ENCODE data around the gene ZNF396.

ZNF396 gene

DNA sequence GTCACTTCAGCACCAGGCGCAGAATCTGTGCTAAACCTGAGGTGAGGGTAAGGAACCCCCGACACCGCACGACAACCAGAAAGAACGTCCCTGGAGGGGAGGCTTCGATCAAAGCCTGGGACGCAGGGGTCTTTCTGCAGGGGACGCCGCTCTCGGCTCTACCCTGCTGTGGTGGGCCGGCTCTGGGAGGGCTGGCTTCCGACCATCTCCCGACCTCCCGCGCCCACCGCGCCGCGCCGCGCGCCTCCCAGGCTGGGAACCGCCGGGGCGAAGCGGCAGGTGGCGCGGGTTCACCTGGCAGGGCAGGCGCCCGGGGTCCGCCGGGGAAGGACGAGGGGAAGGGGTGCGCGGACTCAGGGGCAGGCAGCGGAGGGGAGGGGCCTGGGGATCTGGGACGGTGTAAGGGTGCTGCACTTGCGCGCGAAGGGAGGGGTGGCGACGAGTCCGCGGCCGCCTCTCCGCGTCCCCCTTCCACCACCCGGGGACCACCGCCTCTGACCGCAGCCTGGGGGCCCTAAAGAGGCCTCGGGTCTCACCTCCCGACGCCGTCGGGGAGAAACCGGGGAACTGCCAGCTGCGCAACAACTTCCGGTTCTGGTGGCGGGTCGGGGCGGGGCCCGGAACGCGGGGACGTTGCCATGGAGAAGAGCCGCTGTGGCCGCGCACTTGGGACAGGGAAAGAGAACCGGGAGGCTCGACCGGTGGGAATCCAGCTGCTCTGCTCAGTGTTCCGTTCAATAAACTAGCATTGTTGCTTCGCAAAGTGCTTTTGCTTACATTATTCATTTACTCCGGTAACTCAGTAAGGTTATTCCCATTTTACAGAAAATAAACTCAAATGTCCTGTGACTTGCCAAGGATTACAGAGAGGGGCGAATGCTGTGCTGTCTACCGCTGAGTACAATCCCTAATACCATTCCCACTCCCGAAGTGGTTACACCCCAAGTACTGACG is at the start of gene ZNF396:
ZNF396 (minus strand) TSS at position 596 of the 954 bp plus-strand sequence. CDS start 3,045 bp downstream, outside the sequence.
- peak; percentile 70 for DNase-seq

DNA sequence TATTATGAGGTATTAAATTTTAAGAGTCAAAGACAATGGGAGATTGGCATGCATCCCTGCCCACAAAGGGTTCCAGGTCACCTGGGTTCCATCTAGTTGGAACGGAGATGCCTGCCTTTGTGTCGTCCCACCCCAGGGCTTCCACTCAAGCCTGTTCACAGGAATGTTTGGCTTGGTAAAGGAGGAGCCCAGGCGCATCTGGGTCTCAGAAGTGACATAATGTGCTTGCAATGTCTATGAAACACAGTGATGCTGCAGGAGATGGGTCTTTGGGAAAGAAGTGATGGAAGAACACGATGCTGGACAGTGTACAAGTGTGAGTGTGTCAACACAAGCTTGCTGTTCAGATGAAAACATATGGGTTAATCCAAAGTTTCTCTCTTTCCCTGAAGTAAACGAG is 49.6 kb upstream of the ZNF396 start:
- DNase-seq: no peak

DNA sequence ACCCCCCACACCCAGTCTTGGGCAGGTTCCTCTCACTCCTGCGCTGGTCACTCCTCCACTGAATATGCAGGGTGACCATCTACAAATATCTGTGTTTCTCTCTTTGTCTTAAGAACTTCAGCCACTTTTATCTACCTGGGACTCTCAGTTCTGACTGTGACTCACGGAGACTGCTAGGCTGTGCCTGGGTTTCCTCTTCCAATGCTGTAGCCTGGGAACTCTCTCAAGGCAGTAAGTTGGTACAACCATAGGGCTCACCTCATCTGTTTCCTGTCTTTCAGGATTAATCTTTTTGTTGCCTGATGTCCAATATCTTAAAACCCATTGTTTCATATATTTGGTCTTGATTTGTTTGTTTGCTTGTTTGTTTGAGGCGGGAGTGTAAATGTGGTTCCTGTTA is 47.2 kb upstream of the ZNF396 start:
- no peak for DNase-seq

GRCh38 chr18:35422237-35422636 is 45.1 kb upstream of the ZNF396 start:
- peak; percentile 8 for DNase-seq

GRCh38 chr18:35418610-35419009 is 41.5 kb upstream of the ZNF396 start:
- no peak for DNase-seq

DNA sequence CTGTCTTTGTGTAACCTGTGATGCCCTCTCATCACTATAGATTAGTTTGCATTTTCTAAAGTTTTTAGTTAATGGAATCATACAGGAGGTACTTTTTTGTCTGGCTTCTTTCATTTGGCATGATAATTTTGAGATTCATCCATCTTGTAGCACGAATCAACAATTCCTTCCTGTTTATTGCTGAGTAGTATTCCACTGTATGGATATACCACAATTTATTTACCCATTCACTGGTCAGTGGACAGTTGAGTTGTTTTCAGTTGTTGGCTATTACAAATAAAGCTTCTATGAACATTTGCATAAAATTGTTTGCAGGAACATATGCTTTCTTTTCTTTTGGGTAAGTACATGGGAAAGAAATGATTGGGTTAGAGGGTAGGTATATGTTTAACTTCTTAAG is 40.1 kb upstream of the ZNF396 start:
- DNase-seq: no peak

DNA sequence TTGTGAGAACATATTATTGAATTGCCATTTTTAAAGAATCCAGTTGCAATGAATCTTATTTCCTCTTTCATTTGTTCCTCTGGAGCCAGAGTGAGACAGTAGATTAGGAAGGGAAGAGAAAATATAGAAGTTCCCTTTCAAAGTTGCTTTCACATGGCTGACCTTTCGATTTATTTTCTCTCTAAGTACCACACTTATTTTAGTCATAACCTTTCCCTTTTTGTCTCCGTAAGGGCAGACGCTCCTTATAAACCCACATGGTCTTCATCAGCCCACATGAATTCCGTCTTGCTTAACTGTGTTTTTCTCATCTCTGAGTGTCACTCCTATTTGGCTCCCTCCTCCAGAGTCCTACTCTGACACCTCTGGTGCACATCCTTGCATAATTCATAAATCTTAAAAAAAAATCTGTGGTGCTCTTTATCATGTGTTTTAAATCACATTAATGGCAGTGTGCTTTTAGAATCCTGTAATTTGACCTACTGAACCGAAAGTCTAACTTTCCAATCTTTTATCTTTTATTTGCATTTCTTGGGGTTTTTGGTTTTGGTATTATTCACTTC is 38.5 kb upstream of the ZNF396 start:
- no peak for DNase-seq

- DNase-seq: no peak
These were observed 36.0 kb upstream of the ZNF396 start for GRCh38 chr18:35413163-35413511.

DNA sequence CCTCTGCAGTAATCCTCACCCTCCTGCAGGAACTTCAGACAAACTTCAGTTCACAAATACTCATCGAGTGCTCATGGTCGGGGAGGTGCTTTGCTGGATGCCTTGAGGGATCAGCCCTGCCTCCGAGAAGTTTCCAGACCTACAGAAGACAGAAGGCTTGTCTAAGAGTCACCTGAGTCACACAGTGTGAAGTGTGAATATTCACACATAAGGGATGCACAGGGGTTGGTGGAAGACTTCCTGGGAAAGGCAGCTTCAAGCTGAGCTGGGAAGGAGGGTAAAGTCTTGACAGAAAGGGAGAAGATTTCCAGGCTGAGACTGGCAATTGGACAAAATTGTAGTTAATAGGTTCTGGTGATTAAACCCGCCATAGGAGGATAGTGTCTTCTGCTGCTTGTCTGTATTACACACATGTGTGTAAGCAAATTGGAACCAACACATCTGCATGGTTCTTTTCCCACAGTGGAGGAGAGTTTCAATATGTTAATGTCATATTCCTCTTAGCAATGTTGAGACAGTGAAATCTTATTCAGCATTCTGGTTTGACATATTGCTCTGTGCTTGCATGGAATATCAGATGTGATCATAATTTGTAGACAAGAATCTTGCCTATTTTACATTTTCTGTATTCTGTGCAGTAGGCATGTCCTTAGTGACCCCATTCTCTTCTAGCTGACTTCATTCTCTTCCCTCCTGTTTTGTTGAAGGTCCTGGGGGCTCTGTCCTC is 34.7 kb upstream of the ZNF396 start:
- no peak for DNase-seq

GRCh38 chr18:35410561-35410960 is 33.4 kb upstream of the ZNF396 start:
- no peak for DNase-seq

GRCh38 chr18:35409911-35410310 is 32.8 kb upstream of the ZNF396 start:
- DNase-seq: no peak

- DNase-seq: peak; percentile 19
These were observed 31.7 kb upstream of the ZNF396 start for GRCh38 chr18:35408843-35409261.

DNA sequence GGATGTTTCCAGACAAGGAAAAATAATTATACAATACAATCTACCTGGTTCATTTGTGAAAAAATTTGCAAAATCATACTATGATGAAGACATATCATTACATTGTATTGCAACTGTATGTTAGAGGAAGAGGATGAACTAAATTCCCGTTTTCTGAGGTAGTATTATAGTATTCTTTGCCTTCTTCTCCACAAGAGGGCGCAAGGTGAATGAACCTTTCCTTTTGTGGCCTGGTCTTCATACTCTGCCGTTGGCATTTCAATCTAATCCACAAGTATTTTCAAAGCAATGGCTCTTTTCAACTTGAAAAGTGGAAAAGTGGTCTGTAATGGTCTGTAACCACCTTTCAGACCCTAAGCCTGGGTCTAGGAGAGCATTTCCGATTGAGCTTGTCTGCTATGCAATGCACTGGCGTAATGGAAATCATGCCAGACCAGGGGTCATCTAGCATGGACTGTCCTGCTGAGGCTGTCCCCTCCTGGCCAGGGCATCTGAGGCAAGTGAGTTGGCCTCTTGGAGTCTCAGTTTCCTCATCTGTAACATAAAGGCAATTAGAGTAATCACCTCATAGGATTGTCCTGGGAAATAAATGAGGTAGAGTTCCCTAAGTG is 30.8 kb upstream of the ZNF396 start:
- peak; percentile 77 for DNase-seq

- no peak for DNase-seq
These were observed 29.5 kb upstream of the ZNF396 start for GRCh38 chr18:35406666-35407065.

DNA sequence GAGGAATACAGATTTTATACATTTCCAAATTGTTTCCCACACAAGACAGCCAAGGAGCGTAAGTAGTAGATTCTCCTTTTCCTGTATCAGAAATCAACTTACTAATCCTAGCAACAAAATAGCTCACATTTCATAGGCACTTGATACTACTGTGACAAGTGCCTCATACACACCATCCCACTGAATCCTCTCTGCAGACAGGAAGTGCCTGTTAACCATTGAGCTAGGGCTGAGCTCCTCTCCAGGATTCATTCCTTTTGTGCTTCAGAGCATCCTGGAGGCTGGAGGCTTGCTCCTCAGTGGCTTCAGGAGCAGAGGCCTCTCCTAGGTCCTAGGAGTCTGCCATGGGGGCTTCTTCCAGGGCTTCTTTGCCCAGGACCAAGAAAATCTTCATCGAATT is 20.8 kb upstream of the ZNF396 start:
- no peak for DNase-seq

DNA sequence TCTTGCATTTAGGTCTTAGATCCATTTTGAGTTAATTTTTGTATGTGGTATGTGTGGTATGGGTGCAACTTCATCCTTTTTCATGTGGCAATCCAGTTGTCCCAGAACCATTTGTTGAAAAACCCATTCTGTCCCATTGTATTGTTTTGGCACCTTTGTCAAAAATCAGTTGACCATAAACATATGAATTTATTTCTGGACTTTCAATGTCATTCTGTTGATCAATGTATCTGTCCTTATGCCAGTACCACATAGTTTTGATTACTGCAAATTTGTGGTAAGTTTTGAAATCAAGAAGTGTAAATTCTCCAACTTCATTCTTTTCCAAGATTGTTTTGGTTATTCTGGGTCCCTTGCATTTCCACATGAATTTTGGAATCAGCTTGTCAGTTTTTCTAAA is 16.6 kb upstream of the ZNF396 start:
- no peak for DNase-seq

DNA sequence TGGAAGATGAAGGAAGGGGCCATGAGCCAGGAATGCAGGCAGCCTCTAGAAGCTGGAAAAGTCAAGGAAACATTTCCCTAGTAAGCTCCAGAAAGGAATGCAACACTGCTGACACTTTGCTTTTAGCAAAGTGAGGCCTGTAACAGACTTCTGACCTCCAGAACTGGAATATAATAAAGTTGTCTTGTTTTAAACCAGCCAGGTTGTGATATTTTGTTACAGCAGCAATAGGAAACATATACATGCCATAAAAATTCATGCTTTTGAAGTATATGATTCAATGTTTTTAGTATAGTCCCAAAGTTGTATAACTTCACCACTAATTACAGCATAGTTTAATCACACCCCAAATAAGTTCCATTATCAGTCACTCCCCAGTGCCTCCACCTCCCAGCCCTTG is 15.2 kb upstream of the ZNF396 start:
- no peak for DNase-seq

DNA sequence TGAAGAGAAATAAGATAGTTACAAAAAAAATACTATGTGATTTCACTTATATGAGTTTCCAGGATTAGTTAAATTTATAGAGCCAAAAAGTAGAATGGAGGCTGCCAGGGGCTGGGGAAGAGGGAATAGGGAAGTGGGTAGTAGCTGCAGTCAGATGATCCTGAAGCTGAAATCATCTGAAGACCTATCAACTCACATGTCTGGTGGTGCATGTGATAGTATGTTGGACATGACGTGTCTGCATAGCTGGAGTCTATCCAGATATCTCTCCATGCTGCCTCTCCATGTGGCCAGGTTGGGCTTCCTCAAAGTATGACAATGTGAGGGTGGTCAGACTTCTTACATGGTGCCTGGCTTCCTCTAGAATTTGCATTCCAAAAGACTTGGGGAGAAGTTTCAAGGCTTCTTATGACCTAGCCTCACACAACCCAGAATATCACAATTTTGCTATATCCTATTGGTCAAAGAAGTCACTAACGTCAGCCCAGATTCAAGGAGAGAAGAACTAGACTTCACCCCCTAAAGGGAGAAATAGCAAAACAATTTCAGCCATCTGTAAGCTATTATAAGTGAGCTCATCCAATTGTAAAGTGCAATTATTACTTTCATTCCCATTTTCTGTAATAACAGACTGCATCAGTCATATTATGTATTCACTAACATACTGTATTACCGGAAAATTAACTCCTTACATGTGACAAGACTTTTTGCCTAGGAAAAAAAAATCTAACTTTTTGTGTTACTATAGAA is 14.0 kb upstream of the ZNF396 start:
- no peak for DNase-seq

GRCh38 chr18:35389095-35389618 is 12.0 kb upstream of the ZNF396 start:
- DNase-seq: no peak

DNA sequence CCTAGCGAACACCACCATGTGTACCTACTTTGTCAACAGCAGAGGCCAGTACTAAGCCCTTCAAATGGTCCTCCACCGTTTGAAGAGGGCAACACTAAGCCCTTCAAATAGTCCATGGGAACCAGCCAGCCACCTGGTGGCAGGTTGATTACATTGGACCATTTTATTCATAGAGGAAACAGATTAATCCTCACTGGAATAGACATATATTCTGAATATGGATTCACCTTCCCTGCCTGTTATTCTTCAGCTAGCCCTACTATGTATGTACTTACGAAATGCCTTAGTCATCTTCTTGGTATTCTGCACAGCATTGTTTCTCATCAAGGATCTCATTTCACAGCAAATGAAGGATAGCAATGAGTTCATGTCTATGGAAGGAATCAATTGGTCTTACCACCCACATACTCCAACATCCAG is 10.0 kb upstream of the ZNF396 start:
- DNase-seq: peak; percentile 34

GRCh38 chr18:35386600-35387100 is 9.5 kb upstream of the ZNF396 start:
- DNase-seq: peak; percentile 80

DNA sequence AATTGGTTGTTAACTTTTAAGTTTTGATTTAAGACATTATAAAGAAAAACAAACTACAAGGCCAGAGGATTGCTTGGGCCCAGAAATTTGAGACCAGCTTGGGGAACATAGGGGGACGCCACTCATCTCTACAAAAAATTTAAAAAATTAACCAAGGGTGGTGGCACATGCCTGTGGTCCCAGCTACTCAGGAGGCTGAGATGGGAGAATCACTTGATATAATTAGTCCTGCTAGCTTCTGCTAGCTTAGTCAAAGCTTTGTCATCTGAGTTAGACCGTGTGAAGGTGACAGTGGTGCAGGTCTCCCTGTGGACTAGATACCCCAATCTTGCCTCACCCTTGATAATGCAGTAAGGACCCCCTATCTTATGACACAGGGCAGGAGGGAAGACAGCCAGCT is 6.0 kb upstream of the ZNF396 start:
- DNase-seq: no peak
